SK-N-SH (cell line): ENCODE data around the gene PCDHGB4. TPM values are rescaled to one million over a fixed set of nuclear protein-coding genes. Genes with fewer than 3 reads are reported as not detected.

Source experiments
- CTCF ChIA-PET: fragments of 300-600, 350-600 bp; formaldehyde crosslinking; extraction: SDS; loops from one replicate; lab custom pipeline; 2021; lab: Yijun Ruan, JAX
- POLR2A ChIA-PET: fragments of 350-600 bp; sonication (Branson Sonifier 250); formaldehyde crosslinking; extraction: SDS; loops from one replicate; lab custom pipeline; 2020; ENCODE audit warnings: antibody characterized with exemption, inconsistent platforms; lab: Yijun Ruan, JAX
- DNase-seq: peaks from one replicate; pipeline ENCODE4 v3.0.0; 2012
- H2AFZ ChIP-seq: fragments of 200-600 bp; sonication (generic); 2 replicates; pipeline ENCODE4 v1.8.1; 2016; ENCODE audit warnings: antibody characterized with exemption, mild to moderate bottlenecking, low read depth
- H3F3A ChIP-seq: fragments of 200-600 bp; sonication (generic); replicated peaks from 2 replicates; pipeline ENCODE3; 2016; ENCODE audit warnings: antibody characterized with exemption, mild to moderate bottlenecking; ENCODE audit not compliant: insufficient read depth
- H3K27ac ChIP-seq, 2 experiments: fragments of 200-500 bp in 1 of 2; fragments of 200-600 bp in 1 of 2; sonication (Bioruptor generic) in 1 of 2; sonication (generic), shearing (Covaris generic) in 1 of 2; 2 replicates each; pipeline versions ENCODE4 v1.5.1 to v1.6.1; 2014 to 2016; ENCODE audit warnings: low read depth in 2 of 2, inconsistent platforms in 1 of 2, low read length in 1 of 2, mild to moderate bottlenecking in 1 of 2, mixed read lengths in 1 of 2
- H3K27me3 ChIP-seq: fragments of 200-600 bp; sonication (generic), shearing (Covaris generic); 2 replicates; pipeline ENCODE4 v1.6.1; 2016; ENCODE audit warnings: mixed run types; ENCODE audit not compliant: insufficient read depth
- H3K36me3 ChIP-seq, 2 experiments: fragments of 200-500 bp in 1 of 2; fragments of 200-600 bp in 1 of 2; sonication (Bioruptor generic) in 1 of 2; sonication (generic) in 1 of 2; replicated peaks in 1 of 2; 2 replicates each; pipeline versions ENCODE3 to v1.5.1; 2014 to 2016; ENCODE audit warnings: low read length in 1 of 2, mild to moderate bottlenecking in 1 of 2; ENCODE audit not compliant: insufficient read depth in 2 of 2, control insufficient read depth in 1 of 2
- H3K4me1 ChIP-seq, 2 experiments: fragments of 200-500 bp in 1 of 2; fragments of 200-600 bp in 1 of 2; sonication (Bioruptor generic) in 1 of 2; sonication (generic), shearing (Covaris generic) in 1 of 2; 2 replicates each; pipeline versions ENCODE4 v1.5.1 to v1.6.1; 2014 to 2016; ENCODE audit warnings: low read depth in 1 of 2, low read length in 1 of 2, mixed run types in 1 of 2; ENCODE audit not compliant: insufficient read depth in 2 of 2, control insufficient read depth in 1 of 2
- H3K4me2 ChIP-seq: fragments of 200-600 bp; sonication (generic), shearing (Covaris generic); 2 replicates; pipeline ENCODE4 v1.6.1; 2017; ENCODE audit warnings: mixed run types
- H3K4me3 ChIP-seq, 2 experiments: fragments of 200-500 bp in 1 of 2; fragments of 200-600 bp in 1 of 2; sonication (Bioruptor generic) in 1 of 2; sonication (generic), shearing (Covaris generic) in 1 of 2; 2 replicates each; pipeline versions ENCODE4 v1.5.1 to v1.8.1; 2014 to 2016; ENCODE audit warnings: low read depth in 2 of 2, inconsistent platforms in 1 of 2, low read length in 1 of 2, mild to moderate bottlenecking in 1 of 2, mixed read lengths in 1 of 2, moderate library complexity in 1 of 2
- H3K79me2 ChIP-seq: fragments of 200-600 bp; sonication (generic); 2 replicates; pipeline ENCODE4 v1.8.1; 2017; ENCODE audit warnings: mild to moderate bottlenecking; ENCODE audit not compliant: insufficient read depth
- H3K9ac ChIP-seq: fragments of 200-600 bp; sonication (generic); 2 replicates; pipeline ENCODE4 v1.6.1; 2017; ENCODE audit warnings: mixed run types
- H3K9me2 ChIP-seq: fragments of 200-600 bp; sonication (generic); 2 replicates; pipeline ENCODE4 v1.6.1; 2017; ENCODE audit warnings: mixed run types
- H3K9me3 ChIP-seq: fragments of 200-600 bp; sonication (generic); 2 replicates; pipeline ENCODE4 v1.6.1; 2017; ENCODE audit warnings: mixed run types, mild to moderate bottlenecking, moderate library complexity
- H4K20me1 ChIP-seq: fragments of 200-600 bp; sonication (generic); 2 replicates; pipeline ENCODE4 v1.6.1; 2017; ENCODE audit warnings: mild to moderate bottlenecking, mixed run types; ENCODE audit not compliant: insufficient read depth
- ELF1 ChIP-seq: IDR thresholded peaks from 2 replicates; pipeline ENCODE4 v1.4.0; 2012
- EP300 ChIP-seq, 2 experiments: IDR thresholded peaks; 2 replicates each; pipeline versions ENCODE4 v1.4.0 to v1.6.1; 2012; ENCODE audit warnings: borderline replicate concordance in 1 of 2, low read depth in 1 of 2, low read length in 1 of 2
- FOSL2 ChIP-seq: IDR thresholded peaks from 2 replicates; pipeline ENCODE4 v1.4.0; 2012; ENCODE audit warnings: low read depth, mild to moderate bottlenecking, moderate library complexity, borderline replicate concordance
- GABPA ChIP-seq: IDR thresholded peaks from 2 replicates; pipeline ENCODE4 v1.4.0; 2012; ENCODE audit warnings: low read depth, mild to moderate bottlenecking
- NRF1 ChIP-seq: IDR thresholded peaks from 2 replicates; pipeline ENCODE4 v1.6.1; 2012; ENCODE audit warnings: low read depth, mild to moderate bottlenecking, low read length
- POLR2AphosphoS5 ChIP-seq: IDR thresholded peaks from 2 replicates; pipeline ENCODE4 v1.6.1; 2012; ENCODE audit warnings: low read depth, low read length
- RCOR1 ChIP-seq: fragments of 150-350 bp; IDR thresholded peaks from 2 replicates; pipeline ENCODE4 v1.6.1; 2017; ENCODE audit warnings: antibody characterized with exemption, low read length
- RXRA ChIP-seq: IDR thresholded peaks from 2 replicates; pipeline ENCODE4 v1.4.0; 2012; ENCODE audit warnings: low read depth, mild to moderate bottlenecking, borderline replicate concordance
- SIN3A ChIP-seq: IDR thresholded peaks from 2 replicates; pipeline ENCODE4 v1.6.1; 2012; ENCODE audit warnings: low read depth, mild to moderate bottlenecking, low read length, moderate library complexity, borderline replicate concordance
- TAF1 ChIP-seq: IDR thresholded peaks from 2 replicates; pipeline ENCODE4 v1.6.1; 2012; ENCODE audit warnings: low read depth, mild to moderate bottlenecking, low read length, moderate library complexity, borderline replicate concordance
- TCF12 ChIP-seq: IDR thresholded peaks from 2 replicates; pipeline ENCODE4 v1.4.0; 2012
- TEAD4 ChIP-seq: IDR thresholded peaks from 2 replicates; pipeline ENCODE4 v1.4.0; 2012; ENCODE audit warnings: mild to moderate bottlenecking, borderline replicate concordance; ENCODE audit not compliant: insufficient read depth
- WGBS: methylation state at CpG from one replicate; pipeline ENCODE4 v1.1.6; 2017; ENCODE audit warnings: low lambda C conversion rate; 5-methylcytosine and 5-hydroxymethylcytosine counted together
- polyA plus RNA-seq, 3 experiments: library from polyadenylated mRNA; depleted of rRNA; stranded (reverse); fragments of >200 nt; gene quantifications; 2 replicates each; pipeline ENCODE4 v1.2.3, GENCODE V29; 2012
- TF ChIP-seq, protein P1 (sequence below): fragments of 200-600 bp; sonication (generic); IDR thresholded peaks from 2 replicates; pipeline ENCODE4 v1.6.1; 2017; ENCODE audit warnings: antibody characterized with exemption, mild to moderate bottlenecking, moderate library complexity
- TF ChIP-seq, protein P2 (sequence below): IDR thresholded peaks from 2 replicates; pipeline ENCODE4 v1.4.0; 2012; ENCODE audit warnings: low read depth
- TF ChIP-seq, protein P3 (sequence below): IDR thresholded peaks from 2 replicates; pipeline ENCODE4 v1.4.0; 2012; ENCODE audit warnings: low read depth, borderline replicate concordance
- TF ChIP-seq, protein P4 (sequence below): IDR thresholded peaks from 2 replicates; pipeline ENCODE4 v1.6.1; 2012; ENCODE audit warnings: mild to moderate bottlenecking, low read depth, low read length, moderate library complexity

PCDHGB4 gene
- polyA plus RNA-seq, 1 of the 3 experiments (the other 2 are of a cell fraction) = 0.64 TPM

DNA sequence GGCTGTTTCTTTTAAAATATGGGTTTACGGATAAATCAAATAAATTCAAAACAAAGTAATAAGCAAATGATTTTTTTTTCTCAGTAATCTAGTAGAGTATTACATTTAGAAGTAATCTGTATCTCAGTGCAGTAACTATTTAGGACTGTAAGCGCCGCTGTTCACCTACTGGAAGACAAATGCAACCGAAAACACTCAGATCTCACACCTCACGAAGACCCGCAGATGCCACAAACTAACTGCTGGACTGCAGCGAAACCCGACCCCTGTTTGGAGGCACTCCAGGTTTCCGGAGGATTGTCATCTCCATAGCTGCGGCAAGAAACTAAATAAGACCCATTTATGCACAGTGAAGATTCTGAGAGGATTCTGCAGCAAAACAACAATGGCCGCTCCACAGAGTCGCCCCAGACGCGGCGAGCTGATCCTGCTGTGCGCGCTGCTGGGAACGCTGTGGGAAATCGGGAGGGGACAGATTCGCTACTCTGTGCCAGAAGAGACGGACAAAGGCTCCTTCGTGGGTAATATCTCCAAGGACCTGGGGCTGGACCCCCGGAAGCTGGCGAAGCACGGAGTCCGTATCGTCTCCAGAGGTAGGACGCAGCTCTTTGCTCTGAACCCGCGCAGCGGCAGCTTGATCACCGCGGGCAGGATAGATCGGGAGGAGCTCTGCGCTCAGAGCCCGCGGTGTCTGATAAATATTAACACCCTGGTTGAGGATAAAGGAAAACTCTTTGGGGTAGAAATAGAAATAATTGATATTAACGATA is 5.1 kb downstream of the PCDHGB4 start, which contains the start of gene PCDHGA8:
PCDHGA8 (plus strand) TSS at position 205 of the 770 bp plus-strand sequence; CDS start at position 386, 181 bp downstream.
- ChIA-PET CTCF (interaction anchor here (1.8 kb wide), 1 partner anchor 24 kb away, joined by 4 read pairs; the partner anchor contains the start of gene PCDHGB7), POLR2A (no interaction called here)
- no peak within 1 kb of the TSS; a peak in 1 of 4 replicates for H3K4me3 ChIP-seq
- 89% methylated on average over 38 of the region's 38 CpGs for WGBS
- no peaks in the 10 kb centered on the region for H3K4me1 ChIP-seq
- no peak within 1 kb of the TSS for H3K4me2 ChIP-seq
- H3K27ac ChIP-seq = no peak within 1 kb of the TSS
- TF ChIP-seq, protein P1, sequence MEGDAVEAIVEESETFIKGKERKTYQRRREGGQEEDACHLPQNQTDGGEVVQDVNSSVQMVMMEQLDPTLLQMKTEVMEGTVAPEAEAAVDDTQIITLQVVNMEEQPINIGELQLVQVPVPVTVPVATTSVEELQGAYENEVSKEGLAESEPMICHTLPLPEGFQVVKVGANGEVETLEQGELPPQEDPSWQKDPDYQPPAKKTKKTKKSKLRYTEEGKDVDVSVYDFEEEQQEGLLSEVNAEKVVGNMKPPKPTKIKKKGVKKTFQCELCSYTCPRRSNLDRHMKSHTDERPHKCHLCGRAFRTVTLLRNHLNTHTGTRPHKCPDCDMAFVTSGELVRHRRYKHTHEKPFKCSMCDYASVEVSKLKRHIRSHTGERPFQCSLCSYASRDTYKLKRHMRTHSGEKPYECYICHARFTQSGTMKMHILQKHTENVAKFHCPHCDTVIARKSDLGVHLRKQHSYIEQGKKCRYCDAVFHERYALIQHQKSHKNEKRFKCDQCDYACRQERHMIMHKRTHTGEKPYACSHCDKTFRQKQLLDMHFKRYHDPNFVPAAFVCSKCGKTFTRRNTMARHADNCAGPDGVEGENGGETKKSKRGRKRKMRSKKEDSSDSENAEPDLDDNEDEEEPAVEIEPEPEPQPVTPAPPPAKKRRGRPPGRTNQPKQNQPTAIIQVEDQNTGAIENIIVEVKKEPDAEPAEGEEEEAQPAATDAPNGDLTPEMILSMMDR = peak; percentile 13; the same call in 1 of the 2 replicates
- TF ChIP-seq, protein P2, sequence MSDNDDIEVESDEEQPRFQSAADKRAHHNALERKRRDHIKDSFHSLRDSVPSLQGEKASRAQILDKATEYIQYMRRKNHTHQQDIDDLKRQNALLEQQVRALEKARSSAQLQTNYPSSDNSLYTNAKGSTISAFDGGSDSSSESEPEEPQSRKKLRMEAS = no peak
- no peak within 1 kb of the TSS for H2AFZ ChIP-seq
- no peaks in the 10 kb centered on the region for H4K20me1 ChIP-seq
- H3K9ac ChIP-seq = no peak within 1 kb of the TSS
- H3F3A ChIP-seq = no peaks in the 10 kb centered on the region
- no peaks in the 10 kb centered on the region for H3K27me3 ChIP-seq
- no peaks in the 10 kb centered on the region; the same call in 1 of the 2 replicates for H3K79me2 ChIP-seq
- H3K9me3 ChIP-seq = peaks cover 7% of the 10 kb centered on the region; the same call in 1 of the 2 replicates
- H3K9me2 ChIP-seq = no peaks in the 10 kb centered on the region
- peaks cover 0 to 15% of the 10 kb centered on the region in 2 experiments for H3K36me3 ChIP-seq
- no peak for DNase-seq

DNA sequence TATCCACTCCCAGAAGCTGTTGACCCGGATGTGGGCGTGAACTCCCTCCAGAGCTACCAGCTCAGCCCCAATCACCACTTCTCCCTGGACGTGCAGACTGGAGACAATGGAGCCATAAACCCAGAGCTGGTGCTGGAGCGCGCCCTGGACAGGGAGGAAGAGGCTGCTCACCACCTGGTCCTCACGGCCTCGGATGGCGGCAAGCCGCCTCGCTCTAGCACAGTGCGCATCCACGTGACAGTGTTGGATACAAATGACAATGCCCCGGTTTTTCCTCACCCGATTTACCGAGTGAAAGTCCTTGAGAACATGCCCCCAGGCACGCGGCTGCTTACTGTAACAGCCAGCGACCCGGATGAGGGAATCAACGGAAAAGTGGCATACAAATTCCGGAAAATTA is 5.8 kb downstream of the PCDHGB4 start:
- DNase-seq = no peak
- 64% methylated on average over 21 of the region's 21 CpGs for WGBS
- Histone ChIP-seq H3K27me3 (no peaks in the 10 kb centered on the region), H3K9ac (no peak overlapping the region), H3K4me2 (no peak overlapping the region), H2AFZ (no peak overlapping the region), H3K4me1 (no peaks in the 10 kb centered on the region), H3K9me2 (no peaks in the 10 kb centered on the region), H3K9me3 (peaks cover 7% of the 10 kb centered on the region; the same call in 1 of the 2 replicates), H3K36me3 (peaks cover 0 to 15% of the 10 kb centered on the region in 2 experiments), H3F3A (no peaks in the 10 kb centered on the region), H3K79me2 (no peaks in the 10 kb centered on the region; the same call in 1 of the 2 replicates), H3K4me3 (no peak overlapping the region; a peak in 1 of 4 replicates), H3K27ac (no peak overlapping the region), H4K20me1 (no peaks in the 10 kb centered on the region)
- ChIA-PET CTCF (no interaction called here), POLR2A (no interaction called here)
- TF ChIP-seq FOSL2 (no peak), GABPA (no peak), EP300 (IDR thresholded peaks at IDR 0.05; ENCODE audit: borderline replicate concordance in 1 of 2, low read depth in 1 of 2, low read length in 1 of 2) (no peak), TCF12 (no peak), POLR2AphosphoS5 (no peak), NRF1 (no peak), SIN3A (no peak), ELF1 (no peak), TEAD4 (no peak), RCOR1 (no peak), TAF1 (no peak), RXRA (no peak)
- TF ChIP-seq, protein P3, sequence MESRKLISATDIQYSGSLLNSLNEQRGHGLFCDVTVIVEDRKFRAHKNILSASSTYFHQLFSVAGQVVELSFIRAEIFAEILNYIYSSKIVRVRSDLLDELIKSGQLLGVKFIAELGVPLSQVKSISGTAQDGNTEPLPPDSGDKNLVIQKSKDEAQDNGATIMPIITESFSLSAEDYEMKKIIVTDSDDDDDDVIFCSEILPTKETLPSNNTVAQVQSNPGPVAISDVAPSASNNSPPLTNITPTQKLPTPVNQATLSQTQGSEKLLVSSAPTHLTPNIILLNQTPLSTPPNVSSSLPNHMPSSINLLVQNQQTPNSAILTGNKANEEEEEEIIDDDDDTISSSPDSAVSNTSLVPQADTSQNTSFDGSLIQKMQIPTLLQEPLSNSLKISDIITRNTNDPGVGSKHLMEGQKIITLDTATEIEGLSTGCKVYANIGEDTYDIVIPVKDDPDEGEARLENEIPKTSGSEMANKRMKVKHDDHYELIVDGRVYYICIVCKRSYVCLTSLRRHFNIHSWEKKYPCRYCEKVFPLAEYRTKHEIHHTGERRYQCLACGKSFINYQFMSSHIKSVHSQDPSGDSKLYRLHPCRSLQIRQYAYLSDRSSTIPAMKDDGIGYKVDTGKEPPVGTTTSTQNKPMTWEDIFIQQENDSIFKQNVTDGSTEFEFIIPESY = no peak
- TF ChIP-seq, protein P4, sequence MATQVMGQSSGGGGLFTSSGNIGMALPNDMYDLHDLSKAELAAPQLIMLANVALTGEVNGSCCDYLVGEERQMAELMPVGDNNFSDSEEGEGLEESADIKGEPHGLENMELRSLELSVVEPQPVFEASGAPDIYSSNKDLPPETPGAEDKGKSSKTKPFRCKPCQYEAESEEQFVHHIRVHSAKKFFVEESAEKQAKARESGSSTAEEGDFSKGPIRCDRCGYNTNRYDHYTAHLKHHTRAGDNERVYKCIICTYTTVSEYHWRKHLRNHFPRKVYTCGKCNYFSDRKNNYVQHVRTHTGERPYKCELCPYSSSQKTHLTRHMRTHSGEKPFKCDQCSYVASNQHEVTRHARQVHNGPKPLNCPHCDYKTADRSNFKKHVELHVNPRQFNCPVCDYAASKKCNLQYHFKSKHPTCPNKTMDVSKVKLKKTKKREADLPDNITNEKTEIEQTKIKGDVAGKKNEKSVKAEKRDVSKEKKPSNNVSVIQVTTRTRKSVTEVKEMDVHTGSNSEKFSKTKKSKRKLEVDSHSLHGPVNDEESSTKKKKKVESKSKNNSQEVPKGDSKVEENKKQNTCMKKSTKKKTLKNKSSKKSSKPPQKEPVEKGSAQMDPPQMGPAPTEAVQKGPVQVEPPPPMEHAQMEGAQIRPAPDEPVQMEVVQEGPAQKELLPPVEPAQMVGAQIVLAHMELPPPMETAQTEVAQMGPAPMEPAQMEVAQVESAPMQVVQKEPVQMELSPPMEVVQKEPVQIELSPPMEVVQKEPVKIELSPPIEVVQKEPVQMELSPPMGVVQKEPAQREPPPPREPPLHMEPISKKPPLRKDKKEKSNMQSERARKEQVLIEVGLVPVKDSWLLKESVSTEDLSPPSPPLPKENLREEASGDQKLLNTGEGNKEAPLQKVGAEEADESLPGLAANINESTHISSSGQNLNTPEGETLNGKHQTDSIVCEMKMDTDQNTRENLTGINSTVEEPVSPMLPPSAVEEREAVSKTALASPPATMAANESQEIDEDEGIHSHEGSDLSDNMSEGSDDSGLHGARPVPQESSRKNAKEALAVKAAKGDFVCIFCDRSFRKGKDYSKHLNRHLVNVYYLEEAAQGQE = no peak
- TF ChIP-seq, protein P2 = no peak
